Fibroblast of the aortic adventitia (primary cell): ENCODE results near the gene PLPP3. TPM values are rescaled to one million over a fixed set of nuclear protein-coding genes. Genes with fewer than 3 reads are reported as not detected.
A peak's percentile ranks its signal among the peaks of the same experiment; 100 is the strongest.
"Not testable (repeated sequence)": the region's sequence is repeated elsewhere in the genome, so short reads cannot be mapped to it uniquely, and the experiment has no call there.

Source experiments
- DNase-seq: peaks from one replicate; pipeline ENCODE4 v3.0.0-alpha.2; 2010; ENCODE audit warnings: low read depth
- H3K4me3 ChIP-seq: 2 replicates; pipeline ENCODE4 v1.5.1; 2011; ENCODE audit warnings: low read depth, mild to moderate bottlenecking, control low read depth, low read length, moderate library complexity
- total RNA-seq: library from RNA; depleted of rRNA; stranded (reverse); fragments of >200 nt; gene quantifications from 2 replicates; pipeline ENCODE4 v1.2.3, GENCODE V29; 2012; ENCODE audit warnings: low replicate concordance
- TF ChIP-seq, protein P1 (sequence below): IDR thresholded peaks from 2 replicates; pipeline ENCODE4 v1.5.1; 2011; ENCODE audit warnings: mild to moderate bottlenecking, low read length, control low read depth, inconsistent platforms; ENCODE audit not compliant: insufficient read depth

PLPP3 gene
- 45.7 and 270 TPM in 2 replicates for total RNA-seq

DNA sequence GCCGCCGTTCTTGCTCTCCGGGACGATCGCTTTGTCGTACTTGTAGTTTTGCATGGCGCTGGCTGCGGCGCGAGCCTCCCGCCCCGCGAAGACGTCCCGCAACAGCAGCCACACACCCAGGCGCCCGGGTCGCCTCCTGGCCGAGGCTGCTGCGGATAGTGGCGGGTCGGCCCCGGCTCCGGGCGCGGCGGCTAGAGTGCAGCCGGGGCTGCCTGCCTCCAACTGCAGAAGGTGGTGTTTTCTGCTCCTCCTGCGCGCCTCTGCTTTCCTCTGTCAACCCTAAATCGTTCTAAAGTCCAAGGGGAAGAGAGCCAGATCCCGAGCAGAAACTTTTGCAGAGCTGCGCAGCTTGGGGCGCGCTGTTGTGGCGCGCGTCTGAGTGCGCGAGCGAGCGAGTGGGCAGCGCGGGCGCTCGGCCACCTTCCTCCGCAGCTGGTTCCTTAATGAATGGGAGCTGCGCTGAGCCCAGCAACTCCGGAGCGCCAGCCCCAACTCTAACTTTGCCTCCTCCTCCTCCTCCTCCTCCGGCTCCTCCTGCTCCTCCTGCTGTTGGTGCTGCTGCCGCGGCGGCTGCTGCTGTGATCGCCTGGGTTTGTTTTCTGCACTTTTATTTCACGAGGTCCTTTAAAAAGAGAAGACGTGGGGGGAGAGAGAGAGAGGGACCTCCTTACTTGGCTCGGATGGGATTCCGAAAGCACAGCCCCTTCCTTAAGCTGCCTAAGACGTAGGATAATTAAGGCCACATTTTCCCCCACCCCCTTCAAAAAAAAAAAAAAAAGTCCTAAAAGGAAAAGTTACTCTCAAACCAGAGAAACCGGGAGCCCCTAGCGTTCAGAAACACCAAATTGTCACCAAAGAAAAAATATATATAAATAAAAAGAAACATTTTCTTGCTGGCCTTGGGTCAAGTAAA is at the start of gene PLPP3:
Gene PLPP3, minus strand, starts transcription at position 601 of the 913 bp plus-strand sequence. Its CDS starts 547 bp downstream, at position 54.
- DNase-seq, result peak; percentile 99
- TF ChIP-seq, protein P1, sequence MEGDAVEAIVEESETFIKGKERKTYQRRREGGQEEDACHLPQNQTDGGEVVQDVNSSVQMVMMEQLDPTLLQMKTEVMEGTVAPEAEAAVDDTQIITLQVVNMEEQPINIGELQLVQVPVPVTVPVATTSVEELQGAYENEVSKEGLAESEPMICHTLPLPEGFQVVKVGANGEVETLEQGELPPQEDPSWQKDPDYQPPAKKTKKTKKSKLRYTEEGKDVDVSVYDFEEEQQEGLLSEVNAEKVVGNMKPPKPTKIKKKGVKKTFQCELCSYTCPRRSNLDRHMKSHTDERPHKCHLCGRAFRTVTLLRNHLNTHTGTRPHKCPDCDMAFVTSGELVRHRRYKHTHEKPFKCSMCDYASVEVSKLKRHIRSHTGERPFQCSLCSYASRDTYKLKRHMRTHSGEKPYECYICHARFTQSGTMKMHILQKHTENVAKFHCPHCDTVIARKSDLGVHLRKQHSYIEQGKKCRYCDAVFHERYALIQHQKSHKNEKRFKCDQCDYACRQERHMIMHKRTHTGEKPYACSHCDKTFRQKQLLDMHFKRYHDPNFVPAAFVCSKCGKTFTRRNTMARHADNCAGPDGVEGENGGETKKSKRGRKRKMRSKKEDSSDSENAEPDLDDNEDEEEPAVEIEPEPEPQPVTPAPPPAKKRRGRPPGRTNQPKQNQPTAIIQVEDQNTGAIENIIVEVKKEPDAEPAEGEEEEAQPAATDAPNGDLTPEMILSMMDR, result peak; percentile 67
- peak within 1 kb of the TSS; percentile 94 for H3K4me3 ChIP-seq

DNA sequence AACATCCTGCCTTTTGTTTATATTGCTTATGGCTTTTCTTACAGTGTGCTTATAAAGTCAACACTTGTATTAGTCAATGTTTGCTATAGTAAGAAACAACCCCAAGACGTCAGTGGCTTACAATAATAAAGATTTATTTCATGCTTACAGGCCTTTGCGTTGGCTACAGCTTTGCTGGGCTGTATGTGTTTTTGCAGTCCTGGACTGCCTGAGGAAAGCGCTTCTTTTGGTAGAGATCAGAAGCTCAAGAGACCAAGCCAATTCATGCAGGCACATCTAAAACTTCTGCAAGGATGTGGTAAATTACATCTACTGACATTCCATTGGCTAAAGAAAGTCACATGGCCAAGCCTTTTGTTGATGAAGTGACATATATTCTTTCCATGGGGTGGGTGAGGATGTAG is 48.3 kb upstream of the PLPP3 start:
- H3K4me3 ChIP-seq, result no peak overlapping the region
- DNase-seq, result no peak
- TF ChIP-seq, protein P1, result no peak

DNA sequence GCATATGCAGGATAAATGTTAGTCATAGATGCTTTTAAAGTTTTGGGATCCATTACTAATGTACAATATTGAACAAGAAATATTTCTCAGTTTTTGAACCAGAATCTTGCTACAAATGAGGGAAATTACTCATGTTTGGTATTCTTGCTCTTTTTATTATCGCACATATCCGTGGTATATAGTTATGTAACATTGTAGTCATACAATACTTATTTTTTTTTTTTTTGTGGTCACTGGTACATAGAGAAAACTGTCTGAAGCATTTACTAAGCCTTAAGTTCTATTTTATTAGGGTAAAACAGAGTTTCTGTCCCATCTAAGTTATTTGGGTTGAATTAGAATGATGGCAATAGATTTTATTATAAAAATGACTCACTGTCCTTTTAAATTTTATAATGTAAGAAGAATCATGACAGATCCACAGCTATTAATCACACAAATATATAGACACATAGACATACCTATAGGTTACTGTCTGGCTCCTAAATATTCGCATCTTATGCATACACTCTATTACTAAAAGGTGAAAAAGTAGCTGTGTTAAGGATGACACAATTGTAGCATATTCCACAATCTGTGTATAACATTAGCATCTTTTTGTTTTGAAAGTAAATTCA is 47.8 kb upstream of the PLPP3 start:
- TF ChIP-seq, protein P1, result no peak
- no peak overlapping the region for H3K4me3 ChIP-seq
- no peak for DNase-seq

DNA sequence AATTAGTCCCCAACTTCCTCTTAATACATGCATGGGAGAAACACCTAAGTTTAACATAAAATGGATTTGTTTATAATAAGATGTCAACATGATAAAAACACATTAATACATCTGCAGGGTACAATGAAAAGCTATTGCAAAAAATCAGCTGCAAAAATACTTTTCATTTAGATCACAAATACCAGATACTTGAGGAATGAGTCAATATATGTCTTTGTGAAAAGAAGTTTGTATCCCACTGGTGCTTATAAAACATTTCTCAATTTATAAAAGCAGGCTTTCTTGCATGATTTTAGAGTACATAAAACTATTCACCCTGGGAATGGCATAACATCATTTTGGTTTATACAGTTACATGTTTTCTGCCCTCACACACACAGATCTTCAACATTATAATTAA is 47.2 kb upstream of the PLPP3 start:
- H3K4me3 ChIP-seq, result no peak overlapping the region
- TF ChIP-seq, protein P1, result no peak
- DNase-seq, result peak; percentile 43

DNA sequence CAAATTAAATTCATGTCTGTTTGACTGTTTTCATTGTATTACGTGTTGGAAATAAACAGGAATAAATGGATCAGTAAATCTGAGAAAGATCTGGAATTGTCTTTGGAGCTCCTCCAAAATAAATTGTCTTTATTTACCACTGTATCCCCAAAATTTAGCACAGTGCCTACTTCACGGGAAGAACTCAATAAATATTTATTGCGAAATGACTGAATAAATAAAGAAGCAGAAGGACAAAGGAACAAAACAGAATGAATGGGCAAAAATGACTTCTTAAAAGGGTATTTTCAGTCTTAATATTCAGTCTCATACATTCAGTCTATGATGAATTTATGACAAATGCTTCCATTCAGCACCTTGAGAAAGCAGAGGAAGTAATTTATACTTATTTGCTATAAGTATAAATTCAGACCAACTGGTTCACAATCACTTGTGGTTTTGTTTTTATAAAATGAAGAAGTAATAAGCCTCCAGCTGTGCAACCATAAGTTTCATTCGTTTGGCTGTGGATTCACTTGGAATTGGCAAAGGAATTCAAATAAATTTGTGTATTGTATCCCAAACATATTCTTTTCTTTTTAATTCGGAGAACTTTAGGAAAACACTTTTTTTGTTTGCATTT is 46.6 kb upstream of the PLPP3 start:
- no peak for DNase-seq
- no peak overlapping the region for H3K4me3 ChIP-seq
- TF ChIP-seq, protein P1, result no peak

- no peak overlapping the region for H3K4me3 ChIP-seq
- TF ChIP-seq, protein P1, result no peak
- DNase-seq, result no peak
Measured at GRCh38 chr1:56617141-56617540, 37.8 kb upstream of the PLPP3 start.

DNA sequence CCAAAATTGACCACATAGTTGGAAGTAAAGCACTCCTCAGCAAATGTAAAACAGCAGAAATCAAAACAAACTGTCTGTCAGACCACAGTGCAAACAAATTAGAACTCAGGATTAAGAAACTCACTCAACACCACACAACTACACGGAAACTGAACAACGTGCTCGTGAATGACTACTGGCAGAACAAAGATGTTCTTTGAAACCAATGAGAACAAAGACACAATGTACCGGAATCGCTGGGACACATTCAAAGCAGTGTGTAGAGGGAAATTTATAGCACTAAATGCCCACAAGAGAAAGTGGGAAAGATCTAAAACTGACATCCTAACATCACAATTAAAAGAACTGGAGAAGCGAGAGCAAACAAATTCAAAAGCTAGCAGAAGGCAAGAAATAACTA is 31.4 kb upstream of the PLPP3 start:
- not testable (repeated sequence) for DNase-seq, H3K4me3 ChIP-seq

GRCh38 chr1:56610097-56610496 is 30.7 kb upstream of the PLPP3 start:
- H3K4me3 ChIP-seq, DNase-seq: not testable (repeated sequence)

GRCh38 chr1:56595397-56596191 is 16.2 kb upstream of the PLPP3 start:
- DNase-seq, H3K4me3 ChIP-seq: not testable (repeated sequence)
